Measurements from ENCODE around the gene GLRX.

The GLRX gene

GRCh38 chr5:95780597-95780996 is 41.9 kb downstream of the GLRX start:
- no peak for DNase-seq (ENCODE audit: low read depth)

DNA sequence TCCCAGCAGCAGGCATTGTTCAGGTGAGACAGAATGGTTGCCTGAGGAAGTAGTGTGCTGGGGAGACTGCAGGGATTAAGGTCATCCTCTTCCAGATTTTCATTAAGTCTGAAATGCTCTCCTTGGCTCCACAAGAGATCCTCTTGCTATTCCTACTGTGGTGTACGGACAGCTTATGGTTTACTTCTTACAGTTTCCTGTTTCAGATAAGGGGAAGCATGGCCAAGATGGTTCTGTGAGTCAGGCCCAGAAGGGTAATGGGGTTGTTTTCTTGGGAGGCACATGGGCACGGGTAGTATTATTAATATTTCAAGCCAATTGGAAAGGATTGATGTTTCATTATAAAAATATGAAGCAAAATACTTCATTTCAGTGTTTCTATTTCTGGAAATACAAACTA is 42.9 kb downstream of the GLRX start:
- DNase-seq (ENCODE audit: low read depth) = no peak

GRCh38 chr5:95778713-95779436 is 43.7 kb downstream of the GLRX start:
- no peak for DNase-seq (ENCODE audit: low read depth)

- no peak for DNase-seq (ENCODE audit: low read depth)
Measured at GRCh38 chr5:95777441-95777840, 45.1 kb downstream of the GLRX start.

DNA sequence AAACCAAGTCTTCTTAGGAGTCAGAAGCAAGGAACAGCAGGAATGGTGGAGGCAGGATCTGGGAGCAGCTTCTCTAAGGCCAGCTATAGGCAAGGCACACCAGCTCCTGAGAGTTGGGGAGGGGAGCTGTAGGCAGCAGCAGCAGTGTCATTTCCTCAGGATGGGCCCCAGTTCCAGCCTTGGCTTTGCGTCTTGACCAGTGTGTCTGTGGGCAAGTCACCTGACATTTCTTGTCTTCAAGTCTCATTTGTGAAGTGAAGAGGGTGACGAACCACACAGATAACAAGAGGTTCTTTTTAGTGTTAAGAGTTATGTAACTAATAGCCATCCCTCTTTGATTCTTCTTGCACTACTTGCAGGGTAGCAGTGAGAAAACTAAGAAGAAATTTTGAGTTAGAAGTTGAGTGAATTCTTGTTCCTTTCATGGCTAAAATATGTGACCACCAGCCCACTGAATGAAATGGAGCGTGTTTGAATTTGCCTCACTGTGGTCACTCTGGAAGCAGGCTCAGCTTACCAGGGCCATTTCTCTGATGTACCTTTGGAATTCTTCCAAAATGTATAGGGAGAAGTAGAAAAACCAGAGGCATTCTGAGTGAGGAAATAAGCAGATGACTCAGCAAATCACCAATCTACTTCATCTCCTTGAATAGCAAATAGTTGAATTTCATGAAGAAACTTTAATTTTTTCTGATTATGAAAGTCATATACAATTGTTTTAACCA is 49.0 kb downstream of the GLRX start:
- no peak for DNase-seq (ENCODE audit: low read depth)

- DNase-seq (ENCODE audit: low read depth) = no peak
Measured at GRCh38 chr5:95771892-95772291, 50.6 kb downstream of the GLRX start.

- no peak for DNase-seq (ENCODE audit: low read depth)
Measured at GRCh38 chr5:95770830-95771708, 51.5 kb downstream of the GLRX start.

- DNase-seq (ENCODE audit: low read depth) = no peak
Measured at GRCh38 chr5:95768731-95769130, 53.8 kb downstream of the GLRX start.

GRCh38 chr5:95763941-95764340 is 58.6 kb downstream of the GLRX start:
- DNase-seq (ENCODE audit: low read depth) = no peak

All from stimulated activated CD8-positive, alpha-beta memory T cell treated with anti-CD3 and anti-CD28 coated beads, Interleukin-15, amount 100 ng/mL, for 24 hours (primary cell).